ENCODE measurements around the gene ADGRL3.

DNA sequence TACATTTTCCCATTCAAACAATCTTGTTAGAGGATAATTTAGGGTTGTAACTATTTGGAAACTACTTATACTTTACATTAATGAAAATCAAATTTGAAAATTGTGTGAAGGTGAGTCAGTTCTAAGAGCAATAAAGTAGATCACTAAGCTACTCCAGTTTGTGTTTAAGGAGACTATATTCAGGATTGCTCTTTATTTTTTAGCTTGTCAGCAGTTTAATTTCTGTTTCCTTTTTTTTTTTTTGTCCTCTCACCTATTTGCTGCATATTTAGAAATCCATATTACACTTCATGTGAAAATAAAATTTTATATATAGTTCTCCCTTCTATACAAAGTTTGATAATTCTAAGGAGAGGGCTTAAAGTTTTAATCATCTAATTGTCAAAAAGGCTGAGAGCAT is 691.8 kb downstream of the ADGRL3 start:
- TF ChIP-seq, protein P1, sequence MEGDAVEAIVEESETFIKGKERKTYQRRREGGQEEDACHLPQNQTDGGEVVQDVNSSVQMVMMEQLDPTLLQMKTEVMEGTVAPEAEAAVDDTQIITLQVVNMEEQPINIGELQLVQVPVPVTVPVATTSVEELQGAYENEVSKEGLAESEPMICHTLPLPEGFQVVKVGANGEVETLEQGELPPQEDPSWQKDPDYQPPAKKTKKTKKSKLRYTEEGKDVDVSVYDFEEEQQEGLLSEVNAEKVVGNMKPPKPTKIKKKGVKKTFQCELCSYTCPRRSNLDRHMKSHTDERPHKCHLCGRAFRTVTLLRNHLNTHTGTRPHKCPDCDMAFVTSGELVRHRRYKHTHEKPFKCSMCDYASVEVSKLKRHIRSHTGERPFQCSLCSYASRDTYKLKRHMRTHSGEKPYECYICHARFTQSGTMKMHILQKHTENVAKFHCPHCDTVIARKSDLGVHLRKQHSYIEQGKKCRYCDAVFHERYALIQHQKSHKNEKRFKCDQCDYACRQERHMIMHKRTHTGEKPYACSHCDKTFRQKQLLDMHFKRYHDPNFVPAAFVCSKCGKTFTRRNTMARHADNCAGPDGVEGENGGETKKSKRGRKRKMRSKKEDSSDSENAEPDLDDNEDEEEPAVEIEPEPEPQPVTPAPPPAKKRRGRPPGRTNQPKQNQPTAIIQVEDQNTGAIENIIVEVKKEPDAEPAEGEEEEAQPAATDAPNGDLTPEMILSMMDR (IDR thresholded peaks at IDR 0.05) = no peak
- TF ChIP-seq EP300 (IDR thresholded peaks at IDR 0.05) = no peak
- TF ChIP-seq POLR2AphosphoS5 (IDR thresholded peaks at IDR 0.05) = no peak
- TF ChIP-seq POLR2A (IDR thresholded peaks at IDR 0.05; ENCODE audit: low read depth) = no peak

All from esophagus muscularis mucosa (tissue), 4 donors.